GM12872 (cell line): ENCODE measurements around the gene MYMX.

ENCODE experiments used
- CTCF ChIP-seq: IDR thresholded peaks from 3 replicates; pipeline ENCODE4 v1.5.1; 2011; ENCODE audit warnings: low read depth, mild to moderate bottlenecking, low read length, moderate library complexity; ENCODE audit not compliant: insufficient read depth

Gene MYMX

GRCh38 chr6:44255105-44255808 lies 38.5 kb downstream of the MYMX start:
- no peak for TF ChIP-seq CTCF

- no peak for TF ChIP-seq CTCF
These were observed 39.4 kb downstream of the MYMX start for GRCh38 chr6:44255871-44256774.

GRCh38 chr6:44256775-44257024 lies 40.0 kb downstream of the MYMX start:
- TF ChIP-seq CTCF = no peak

- TF ChIP-seq CTCF = peak; percentile 64; the same call in 2 of the 3 replicates
These were observed 40.5 kb downstream of the MYMX start, which contains the start of gene SLC35B2 for GRCh38 chr6:44257025-44257752. Gene SLC35B2 (minus strand): TSS chr6:44257528. CDS start chr6:44257410, 118 bp downstream.

GRCh38 chr6:44257753-44258324 lies 41.1 kb downstream of the MYMX start:
- no peak for TF ChIP-seq CTCF

DNA sequence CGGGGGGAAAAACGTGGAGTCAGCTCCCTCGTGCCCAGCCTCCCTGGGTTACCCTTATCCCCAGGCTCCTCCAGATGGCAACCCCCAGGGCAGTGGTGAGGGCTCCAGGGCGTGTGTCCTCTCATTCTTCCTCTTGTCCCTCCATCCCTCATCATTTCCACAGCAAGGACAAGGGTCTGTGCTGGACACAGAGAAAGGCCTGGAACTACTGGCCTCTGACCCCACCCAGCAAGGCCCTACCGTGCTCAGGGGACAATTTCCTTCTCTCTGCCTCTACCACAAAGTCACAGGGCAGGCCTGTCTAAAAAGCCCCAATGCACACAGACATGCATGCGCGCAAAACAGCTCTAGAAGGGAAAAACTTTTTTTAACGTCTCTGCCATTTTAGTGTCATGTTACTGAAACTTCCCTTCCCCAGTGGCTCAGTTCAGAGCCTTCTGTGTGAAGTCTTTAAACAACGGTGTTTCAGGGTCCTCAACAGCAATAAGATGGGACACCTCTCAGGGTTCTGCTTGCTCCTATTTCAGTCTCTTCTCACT lies 41.7 kb downstream of the MYMX start:
- no peak for TF ChIP-seq CTCF
